ENCODE results near the gene DEDD. TPM values are rescaled to one million over a fixed set of nuclear protein-coding genes. Genes with fewer than 3 reads are reported as not detected.
A peak's percentile ranks its signal among the peaks of the same experiment; 100 is the strongest.

Gene DEDD
- total RNA-seq, 2 experiments from 2014 or later: 21.1 to 41.9 TPM

DNA sequence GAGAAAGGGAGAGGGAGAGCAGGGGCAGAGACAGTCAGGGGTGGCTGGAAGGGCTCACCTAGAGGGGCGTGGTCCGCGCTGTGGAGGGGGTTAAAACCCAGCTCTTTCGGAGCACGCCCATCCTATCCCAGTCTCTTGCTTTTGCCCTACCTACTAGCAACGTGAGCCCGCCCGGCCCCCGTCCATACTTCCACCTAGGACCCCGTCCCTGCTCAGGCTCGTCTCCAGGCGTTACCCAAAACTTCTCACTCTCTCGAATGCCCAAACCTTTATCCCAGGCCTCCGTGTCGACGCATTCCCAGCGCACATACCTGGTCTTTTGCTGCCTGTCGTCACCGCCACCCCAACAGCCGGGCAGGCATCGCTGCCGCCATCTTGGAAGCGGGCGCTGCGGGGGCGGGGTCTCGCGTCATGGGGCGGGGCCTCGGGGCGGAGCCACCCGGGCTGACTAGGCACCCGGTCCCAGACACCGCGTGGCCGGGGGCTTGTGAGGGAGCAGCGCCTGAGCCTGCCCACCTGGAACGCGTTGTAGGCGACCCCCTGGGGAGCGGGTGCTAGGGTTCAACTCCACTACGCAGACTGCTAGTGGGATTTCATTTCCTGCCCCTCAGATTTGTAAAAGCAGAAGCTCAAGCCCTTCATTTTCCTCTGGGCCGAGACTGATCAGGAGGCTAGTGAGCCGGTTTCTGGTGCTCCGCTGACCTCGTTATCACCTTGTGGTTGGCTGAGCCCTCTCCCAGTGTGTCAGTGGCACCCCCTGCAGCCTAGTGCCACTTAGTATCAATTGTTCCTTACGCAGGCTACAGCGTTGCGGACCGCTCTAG, 44.9 kb upstream of the DEDD start, which contains the start of gene B4GALT3:
TSS of gene B4GALT3 (minus strand) at position 396 of the 824 bp plus-strand sequence. CDS start 1,447 bp downstream, outside the sequence.
- Histone ChIP-seq H2AFZ (ENCODE audit: low read length) (peak within 1 kb of the TSS; percentile 51), H3K79me2 (ENCODE audit: insufficient read depth, low read depth, low read length) (peaks cover 9% of the 10 kb centered on the region; the same call in 1 of the 2 replicates), H3K4me2 (ENCODE audit: low read length) (peak within 1 kb of the TSS; percentile 99), H3K4me1 (ENCODE audit: insufficient read depth, low read length, poor library complexity, severe bottlenecking) (peaks cover 33% of the 10 kb centered on the region), H4K20me1 (ENCODE audit: insufficient read depth, low read length) (no peaks in the 10 kb centered on the region), H3K9me2 (ENCODE audit: insufficient read depth, low read length) (no peaks in the 10 kb centered on the region), H3K4me3 (ENCODE audit: low read depth, low read length, poor library complexity, severe bottlenecking) (peak within 1 kb of the TSS; percentile 86), H3K36me3 (ENCODE audit: insufficient read depth, low read length) (peaks cover 31% of the 10 kb centered on the region), H3K9me3 (ENCODE audit: low read length) (no peaks in the 10 kb centered on the region), H3K27ac (ENCODE audit: low read depth, low read length, poor library complexity, severe bottlenecking) (peak within 1 kb of the TSS; percentile 60)
- BruUV-seq (replicated peaks): no TSS peak
- POLR2A ChIA-PET: interaction anchor here (0.6 to 3.1 kb wide), 7 partner anchors 9 to 524 kb away, joined by 3 to 23 read pairs (median 5); partner anchors contain the start of genes NDUFS2, PPOX and TOMM40L
- no peak for TF ChIP-seq EZH2phosphoT487 (IDR thresholded peaks at IDR 0.05; ENCODE audit: borderline replicate concordance, low read depth, low read length)
- TF ChIP-seq CTCF (conservative IDR thresholded peaks at IDR 0.05; ENCODE audit: low read length): peak; percentile 40; the same call in 1 of the 2 replicates
- CTCF ChIA-PET (ENCODE audit: unreplicated experiment): interaction anchor here (0.6 to 1.8 kb wide), 5 partner anchors 11 to 131 kb away, joined by 3 to 15 read pairs (median 4); partner anchors contain the start of genes DEDD, PPOX and TOMM40L
- intact Hi-C loops (cut with micrococcal nuclease; ENCODE audit: unreplicated experiment): loop anchor here (1.0 kb wide), 2 partner anchors 11 to 48 kb away; partner anchors contain the start of gene PPOX
- peak; percentile 87 for DNase-seq (ENCODE audit: low spot score)

GRCh38 chr1:161176468-161177111, 44.1 kb upstream of the DEDD start:
- no peak for TF ChIP-seq EZH2phosphoT487 (IDR thresholded peaks at IDR 0.05; ENCODE audit: borderline replicate concordance, low read depth, low read length)
- TF ChIP-seq CTCF (conservative IDR thresholded peaks at IDR 0.05; ENCODE audit: low read length): no peak
- ChIA-PET CTCF (ENCODE audit: unreplicated experiment) (interaction anchor here (0.6 to 1.8 kb wide), 5 partner anchors 10 to 131 kb away, joined by 3 to 15 read pairs (median 4); partner anchors contain the start of genes DEDD, PPOX and TOMM40L), POLR2A (interaction anchor here (0.6 to 3.1 kb wide), 5 partner anchors 10 to 523 kb away, joined by 3 to 23 read pairs (median 5); partner anchors contain the start of genes PPOX and TOMM40L)
- Histone ChIP-seq H4K20me1 (ENCODE audit: insufficient read depth, low read length) (no peaks in the 10 kb centered on the region), H3K4me3 (ENCODE audit: low read depth, low read length, poor library complexity, severe bottlenecking) (peak overlapping the region; percentile 86), H3K4me2 (ENCODE audit: low read length) (peak overlapping the region; percentile 99), H3K9me3 (ENCODE audit: low read length) (no peaks in the 10 kb centered on the region), H2AFZ (ENCODE audit: low read length) (peak overlapping the region; percentile 51), H3K27ac (ENCODE audit: low read depth, low read length, poor library complexity, severe bottlenecking) (peak overlapping the region; percentile 60), H3K4me1 (ENCODE audit: insufficient read depth, low read length, poor library complexity, severe bottlenecking) (peaks cover 29% of the 10 kb centered on the region), H3K79me2 (ENCODE audit: insufficient read depth, low read depth, low read length) (peaks cover 9% of the 10 kb centered on the region; the same call in 1 of the 2 replicates), H3K36me3 (ENCODE audit: insufficient read depth, low read length) (peaks cover 39% of the 10 kb centered on the region), H3K9me2 (ENCODE audit: insufficient read depth, low read length) (no peaks in the 10 kb centered on the region)
- intact Hi-C loops (cut with micrococcal nuclease; ENCODE audit: unreplicated experiment): loop anchor here (1.0 kb wide), 2 partner anchors 10 to 49 kb away; partner anchors contain the start of gene PPOX
- peak; percentile 28 for DNase-seq (ENCODE audit: low spot score)
- BruUV-seq (replicated peaks): no TSS peak
